GM23338 (cell line): ENCODE measurements around the gene GRAMD1B. TPM values are rescaled to one million over a fixed set of nuclear protein-coding genes. Genes with fewer than 3 reads are reported as not detected.

Experiments used
- ATAC-seq: fragments of 200-7000 bp; cut with Tn5 transposase; 3 replicates; pipeline ENCODE4 v1.9.1; 2020
- DNase-seq: peaks from one replicate; pipeline ENCODE4 v3.0.0-alpha.2; 2015; ENCODE audit warnings: low spot score
- H2AFZ ChIP-seq: fragments of 200-600 bp; sonication (generic); 2 replicates; pipeline ENCODE4 v1.8.0; 2016; ENCODE audit warnings: antibody characterized with exemption, mild to moderate bottlenecking, moderate library complexity
- H3F3A ChIP-seq: fragments of 200-600 bp; sonication (generic); replicated peaks from 2 replicates; pipeline ENCODE4 v1.8.0; 2017; ENCODE audit warnings: antibody characterized with exemption, mixed run types, low read depth
- H3K27ac ChIP-seq: fragments of 200-600 bp; sonication (generic); 2 replicates; pipeline ENCODE4 v1.6.1; 2016; ENCODE audit warnings: low read depth
- H3K27me3 ChIP-seq: fragments of 200-600 bp; sonication (generic); 2 replicates; pipeline ENCODE4 v1.8.0; 2016; ENCODE audit warnings: mild to moderate bottlenecking, mixed run types, moderate library complexity; ENCODE audit not compliant: insufficient read depth
- H3K36me3 ChIP-seq: fragments of 200-600 bp; sonication (generic); 2 replicates; pipeline ENCODE4 v1.8.0; 2016; ENCODE audit warnings: mild to moderate bottlenecking; ENCODE audit not compliant: insufficient read depth
- H3K4me1 ChIP-seq: fragments of 200-600 bp; sonication (generic); 2 replicates; pipeline ENCODE4 v1.8.0; 2016; ENCODE audit warnings: mild to moderate bottlenecking, moderate library complexity; ENCODE audit not compliant: insufficient read depth
- H3K4me2 ChIP-seq: fragments of 200-600 bp; sonication (generic); 2 replicates; pipeline ENCODE4 v1.7.1; 2017; ENCODE audit warnings: mixed run types
- H3K4me3 ChIP-seq: fragments of 200-600 bp; sonication (generic); 2 replicates; pipeline ENCODE4 v1.6.1; 2016; ENCODE audit warnings: mixed run types
- H3K79me2 ChIP-seq: fragments of 200-600 bp; sonication (generic); replicated peaks from 2 replicates; pipeline ENCODE4 v1.8.0; 2017; ENCODE audit warnings: mild to moderate bottlenecking; ENCODE audit not compliant: insufficient read depth
- H3K9me2 ChIP-seq: fragments of 200-600 bp; sonication (generic); 2 replicates; pipeline ENCODE4 v1.8.0; 2017; ENCODE audit not compliant: insufficient read depth
- H4K20me1 ChIP-seq: fragments of 200-600 bp; sonication (generic); replicated peaks from 2 replicates; pipeline ENCODE4 v1.8.0; 2017; ENCODE audit warnings: mild to moderate bottlenecking; ENCODE audit not compliant: insufficient read depth
- H3K27ac Mint-ChIP-seq: 2 replicates; pipeline ENCODE4 v1.8.0; 2020; ENCODE audit warnings: inconsistent platforms, mild to moderate bottlenecking, moderate library complexity, mixed read lengths
- H3K27me3 Mint-ChIP-seq: 3 replicates; pipeline ENCODE4 v1.8.0; 2022; ENCODE audit warnings: low read depth, mild to moderate bottlenecking, moderate library complexity, mixed read lengths, inconsistent platforms; ENCODE audit not compliant: insufficient read depth, poor library complexity
- H3K36me3 Mint-ChIP-seq: 3 replicates; pipeline ENCODE4 v1.8.0; 2021; ENCODE audit warnings: low read depth, mild to moderate bottlenecking, inconsistent platforms, moderate library complexity, mixed read lengths
- H3K4me1 Mint-ChIP-seq: 3 replicates; pipeline ENCODE4 v1.8.0; 2020; ENCODE audit warnings: mild to moderate bottlenecking, inconsistent platforms, mixed read lengths
- H3K4me3 Mint-ChIP-seq: 3 replicates; pipeline ENCODE4 v1.8.0; 2021; ENCODE audit warnings: moderate library complexity, mild to moderate bottlenecking, inconsistent platforms, mixed read lengths
- H3K9me3 Mint-ChIP-seq: 3 replicates; pipeline ENCODE4 v1.8.0; 2020; ENCODE audit warnings: moderate library complexity, mild to moderate bottlenecking, inconsistent platforms, mixed read lengths
- EZH2phosphoT487 ChIP-seq: fragments of 200-600 bp; sonication (generic); IDR thresholded peaks from one replicate; pipeline ENCODE4 v1.8.1; 2018; ENCODE audit warnings: antibody characterized with exemption; ENCODE audit not compliant: unreplicated experiment
- JUNB ChIP-seq: IDR thresholded peaks from one replicate; pipeline ENCODE4 v1.6.1; 2016; ENCODE audit warnings: antibody characterized with exemption; ENCODE audit not compliant: unreplicated experiment
- NANOG ChIP-seq: IDR thresholded peaks from 2 replicates; pipeline ENCODE4 v1.6.1; 2016; ENCODE audit warnings: antibody characterized with exemption, borderline replicate concordance
- POLR2AphosphoS5 ChIP-seq: IDR thresholded peaks from 2 replicates; pipeline ENCODE4 v1.6.1; 2016; ENCODE audit warnings: antibody characterized with exemption, low read depth
- ZNF331 ChIP-seq: fragments of 250-450 bp; sonication (Bioruptor Pico); IDR thresholded peaks from 2 replicates; pipeline ENCODE4 v1.5.0; 2020; ENCODE audit warnings: low read depth, mild to moderate bottlenecking, moderate library complexity
- polyA plus RNA-seq: library from polyadenylated mRNA; unstranded; fragments of >200 nt; fragmentation: Nextera tagmentation; extraction: Ambion mirVana; gene quantifications from 2 replicates; pipeline ENCODE4 v1.2.1, GENCODE V29; 2016
- total RNA-seq: library from RNA; depleted of rRNA; stranded (reverse); fragments of >200 nt; shearing (Covaris generic); gene quantifications from 2 replicates; pipeline ENCODE4 v1.2.3, GENCODE V29; 2014
- TF ChIP-seq, protein P1 (sequence below), 2 experiments: fragments of 200-600 bp in 1 of 2; sonication (generic) in 1 of 2; conservative IDR thresholded peaks; 2 replicates each; pipeline versions ENCODE4 v1.5.1 to v1.6.1; 2016 to 2017; ENCODE audit warnings: antibody characterized with exemption in 2 of 2, low read depth in 2 of 2, mild to moderate bottlenecking in 2 of 2, moderate library complexity in 1 of 2
- TF ChIP-seq, protein P2 (sequence below): IDR thresholded peaks from 2 replicates; pipeline ENCODE4 v1.6.1; 2016; ENCODE audit warnings: antibody characterized with exemption

GRAMD1B gene
- total and polyA plus RNA-seq, 2 experiments from 2014 or later, result 3.7 to 24.3 TPM

DNA sequence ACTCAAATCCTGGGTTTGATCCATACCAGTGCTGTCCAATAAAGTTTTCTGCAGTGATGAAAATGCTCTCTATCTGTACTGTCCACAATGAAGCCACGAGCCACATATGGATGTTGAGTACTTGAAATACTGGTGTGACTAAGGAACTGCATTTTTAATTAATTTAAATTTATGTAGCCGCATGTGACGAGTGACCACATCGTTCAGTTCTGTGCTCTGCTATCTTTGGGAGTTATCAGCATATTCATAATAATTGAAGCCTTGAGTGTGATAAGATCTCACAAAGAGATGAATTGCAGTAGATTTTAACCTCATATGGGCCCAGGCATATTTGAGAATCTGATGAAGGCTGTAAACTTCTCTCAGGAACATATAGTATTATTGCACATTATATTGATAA, 40.8 kb downstream of the GRAMD1B start:
- H3K4me2 ChIP-seq, result no peak overlapping the region
- peaks cover 7% of the 10 kb centered on the region for H3K4me1 ChIP-seq
- DNase-seq (no peak), ATAC-seq (no peak)
- Mint-ChIP-seq H3K4me3 (no peak overlapping the region), H3K36me3 (no peaks in the 10 kb centered on the region), H3K9me3 (no peaks in the 10 kb centered on the region), H3K4me1 (peaks cover 14% of the 10 kb centered on the region), H3K27ac (no peak overlapping the region), H3K27me3 (peaks cover 2% of the 10 kb centered on the region)
- no peak overlapping the region for H3K27ac ChIP-seq
- H3K79me2 ChIP-seq, result no peaks in the 10 kb centered on the region
- no peaks in the 10 kb centered on the region for H3K27me3 ChIP-seq
- TF ChIP-seq EZH2phosphoT487, result no peak
- TF ChIP-seq, protein P1, sequence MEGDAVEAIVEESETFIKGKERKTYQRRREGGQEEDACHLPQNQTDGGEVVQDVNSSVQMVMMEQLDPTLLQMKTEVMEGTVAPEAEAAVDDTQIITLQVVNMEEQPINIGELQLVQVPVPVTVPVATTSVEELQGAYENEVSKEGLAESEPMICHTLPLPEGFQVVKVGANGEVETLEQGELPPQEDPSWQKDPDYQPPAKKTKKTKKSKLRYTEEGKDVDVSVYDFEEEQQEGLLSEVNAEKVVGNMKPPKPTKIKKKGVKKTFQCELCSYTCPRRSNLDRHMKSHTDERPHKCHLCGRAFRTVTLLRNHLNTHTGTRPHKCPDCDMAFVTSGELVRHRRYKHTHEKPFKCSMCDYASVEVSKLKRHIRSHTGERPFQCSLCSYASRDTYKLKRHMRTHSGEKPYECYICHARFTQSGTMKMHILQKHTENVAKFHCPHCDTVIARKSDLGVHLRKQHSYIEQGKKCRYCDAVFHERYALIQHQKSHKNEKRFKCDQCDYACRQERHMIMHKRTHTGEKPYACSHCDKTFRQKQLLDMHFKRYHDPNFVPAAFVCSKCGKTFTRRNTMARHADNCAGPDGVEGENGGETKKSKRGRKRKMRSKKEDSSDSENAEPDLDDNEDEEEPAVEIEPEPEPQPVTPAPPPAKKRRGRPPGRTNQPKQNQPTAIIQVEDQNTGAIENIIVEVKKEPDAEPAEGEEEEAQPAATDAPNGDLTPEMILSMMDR (conservative IDR thresholded peaks at IDR 0.05; ENCODE audit: low read depth in 2 of 2), result no peak
- H3F3A ChIP-seq, result no peaks in the 10 kb centered on the region
- H3K4me3 ChIP-seq, result no peak overlapping the region
- H3K36me3 ChIP-seq, result no peaks in the 10 kb centered on the region
- no peak overlapping the region for H2AFZ ChIP-seq
- H4K20me1 ChIP-seq, result no peaks in the 10 kb centered on the region
- H3K9me2 ChIP-seq, result no peaks in the 10 kb centered on the region

GRCh38 chr11:123472236-123472935, 42.3 kb downstream of the GRAMD1B start:
- Histone ChIP-seq H3K27me3 (no peaks in the 10 kb centered on the region), H3K9me2 (no peaks in the 10 kb centered on the region), H3K27ac (no peak overlapping the region), H2AFZ (no peak overlapping the region), H3K4me1 (peaks cover 7% of the 10 kb centered on the region), H3K79me2 (no peaks in the 10 kb centered on the region), H3K36me3 (no peaks in the 10 kb centered on the region), H3K4me3 (no peak overlapping the region), H3F3A (no peaks in the 10 kb centered on the region), H3K4me2 (no peak overlapping the region), H4K20me1 (no peaks in the 10 kb centered on the region)
- TF ChIP-seq POLR2AphosphoS5, result no peak
- TF ChIP-seq, protein P2, sequence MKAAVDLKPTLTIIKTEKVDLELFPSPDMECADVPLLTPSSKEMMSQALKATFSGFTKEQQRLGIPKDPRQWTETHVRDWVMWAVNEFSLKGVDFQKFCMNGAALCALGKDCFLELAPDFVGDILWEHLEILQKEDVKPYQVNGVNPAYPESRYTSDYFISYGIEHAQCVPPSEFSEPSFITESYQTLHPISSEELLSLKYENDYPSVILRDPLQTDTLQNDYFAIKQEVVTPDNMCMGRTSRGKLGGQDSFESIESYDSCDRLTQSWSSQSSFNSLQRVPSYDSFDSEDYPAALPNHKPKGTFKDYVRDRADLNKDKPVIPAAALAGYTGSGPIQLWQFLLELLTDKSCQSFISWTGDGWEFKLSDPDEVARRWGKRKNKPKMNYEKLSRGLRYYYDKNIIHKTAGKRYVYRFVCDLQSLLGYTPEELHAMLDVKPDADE, result no peak
- ATAC-seq, result no peak
- Mint-ChIP-seq H3K4me3 (no peak overlapping the region), H3K9me3 (no peaks in the 10 kb centered on the region), H3K4me1 (peaks cover 14% of the 10 kb centered on the region), H3K27me3 (peaks cover 2% of the 10 kb centered on the region), H3K36me3 (no peaks in the 10 kb centered on the region), H3K27ac (no peak overlapping the region)
- DNase-seq, result no peak

- Mint-ChIP-seq H3K27me3 (peaks cover 3% of the 10 kb centered on the region), H3K9me3 (no peaks in the 10 kb centered on the region), H3K36me3 (no peaks in the 10 kb centered on the region), H3K4me1 (peaks cover 20% of the 10 kb centered on the region), H3K4me3 (no peak overlapping the region), H3K27ac (no peak overlapping the region)
- Histone ChIP-seq H3K4me2 (no peak overlapping the region), H4K20me1 (no peaks in the 10 kb centered on the region), H3K9me2 (no peaks in the 10 kb centered on the region), H3K36me3 (no peaks in the 10 kb centered on the region), H3F3A (no peaks in the 10 kb centered on the region), H3K27me3 (no peaks in the 10 kb centered on the region), H3K27ac (no peak overlapping the region), H3K4me3 (no peak overlapping the region), H3K79me2 (0 out of 2 replicates have a peak, but pooled peaks cover 3% of the 10 kb centered on the region), H2AFZ (no peak overlapping the region), H3K4me1 (peaks cover 7% of the 10 kb centered on the region)
- DNase-seq (no peak), ATAC-seq (no peak)
- TF ChIP-seq JUNB (no peak), NANOG (no peak), ZNF331 (CRISPR knock-in tag) (no peak)
- TF ChIP-seq, protein P1 (conservative IDR thresholded peaks at IDR 0.05; ENCODE audit: low read depth in 2 of 2), result no peak
- TF ChIP-seq, protein P2, result no peak
Measured at GRCh38 chr11:123473941-123474677, 44.0 kb downstream of the GRAMD1B start.
